ENCODE results near the gene VWA2.

Gene VWA2

GRCh38 chr10:114250236-114250635 lies 11.2 kb downstream of the VWA2 start:
- no peak for DNase-seq (ENCODE audit: low read depth)

GRCh38 chr10:114250716-114251115 lies 11.7 kb downstream of the VWA2 start:
- no peak for DNase-seq (ENCODE audit: low read depth)

- no peak for DNase-seq (ENCODE audit: low read depth)
Observed at GRCh38 chr10:114252092-114252491, 13.0 kb downstream of the VWA2 start.

- DNase-seq (ENCODE audit: low read depth): no peak
Observed at GRCh38 chr10:114252883-114253282, 13.8 kb downstream of the VWA2 start.

GRCh38 chr10:114255227-114255626 lies 16.2 kb downstream of the VWA2 start:
- DNase-seq (ENCODE audit: low read depth): no peak

- peak; percentile 54 for DNase-seq (ENCODE audit: low read depth)
Observed at GRCh38 chr10:114256008-114256765, 17.1 kb downstream of the VWA2 start.

GRCh38 chr10:114256822-114257221 lies 17.8 kb downstream of the VWA2 start:
- peak; percentile 59 for DNase-seq (ENCODE audit: low read depth)

GRCh38 chr10:114257498-114257897 lies 18.4 kb downstream of the VWA2 start:
- DNase-seq (ENCODE audit: low read depth): no peak

GRCh38 chr10:114258274-114258840 lies 19.3 kb downstream of the VWA2 start:
- DNase-seq (ENCODE audit: low read depth): no peak

GRCh38 chr10:114259824-114260223 lies 20.8 kb downstream of the VWA2 start:
- DNase-seq (ENCODE audit: low read depth): peak; percentile 48

GRCh38 chr10:114260366-114260765 lies 21.3 kb downstream of the VWA2 start:
- DNase-seq (ENCODE audit: low read depth): no peak

GRCh38 chr10:114261076-114261475 lies 22.0 kb downstream of the VWA2 start:
- DNase-seq (ENCODE audit: low read depth): peak; percentile 34

GRCh38 chr10:114262496-114262895 lies 23.4 kb downstream of the VWA2 start:
- no peak for DNase-seq (ENCODE audit: low read depth)

- DNase-seq (ENCODE audit: low read depth): peak; percentile 4
Observed at GRCh38 chr10:114265392-114266053, 26.5 kb downstream of the VWA2 start.

GRCh38 chr10:114266521-114266920 lies 27.5 kb downstream of the VWA2 start:
- DNase-seq (ENCODE audit: low read depth): peak; percentile 70

- no peak for DNase-seq (ENCODE audit: low read depth)
Observed at GRCh38 chr10:114271075-114271778, 32.2 kb downstream of the VWA2 start.

- DNase-seq (ENCODE audit: low read depth): peak; percentile 95
Observed at GRCh38 chr10:114271779-114272167, 32.7 kb downstream of the VWA2 start.

- no peak for DNase-seq (ENCODE audit: low read depth)
Observed at GRCh38 chr10:114272696-114273095, 33.6 kb downstream of the VWA2 start.

GRCh38 chr10:114273910-114274309 lies 34.9 kb downstream of the VWA2 start:
- DNase-seq (ENCODE audit: low read depth): no peak

GRCh38 chr10:114274616-114275453 lies 35.8 kb downstream of the VWA2 start:
- DNase-seq (ENCODE audit: low read depth): no peak

GRCh38 chr10:114276066-114276465 lies 37.0 kb downstream of the VWA2 start:
- DNase-seq (ENCODE audit: low read depth): no peak

GRCh38 chr10:114276671-114277070 lies 37.6 kb downstream of the VWA2 start:
- no peak for DNase-seq (ENCODE audit: low read depth)
